Measurements from ENCODE around the gene ITPRIPL2.

- TF ChIP-seq CEBPB (IDR thresholded peaks at IDR 0.05; ENCODE audit: low read depth, low read length) = no peak
- no peak for TF ChIP-seq MXI1 (IDR thresholded peaks at IDR 0.05; ENCODE audit: borderline replicate concordance, low read depth, low read length)
- TF ChIP-seq POLR2A (IDR thresholded peaks at IDR 0.05; ENCODE audit: low read depth, low read length) = no peak
- TF ChIP-seq FOS (IDR thresholded peaks at IDR 0.05; ENCODE audit: low read depth, low read length) = no peak
- no peak for TF ChIP-seq NFE2L2 (IDR thresholded peaks at IDR 0.05; ENCODE audit: low read depth, low read length)
- no peak for TF ChIP-seq CTCF (conservative IDR thresholded peaks at IDR 0.05; ENCODE audit: low read depth, low read length)
- TF ChIP-seq ELK1 (IDR thresholded peaks at IDR 0.05; ENCODE audit: borderline replicate concordance, low read depth, low read length) = no peak
- TF ChIP-seq RAD21 (IDR thresholded peaks at IDR 0.05; ENCODE audit: low read length) = no peak
- no peak for TF ChIP-seq MAZ (IDR thresholded peaks at IDR 0.05; ENCODE audit: borderline replicate concordance, low read depth, low read length)
- TF ChIP-seq RFX5 (IDR thresholded peaks at IDR 0.05; ENCODE audit: low read depth, low read length) = no peak
- TF ChIP-seq SMC3 (IDR thresholded peaks at IDR 0.05; ENCODE audit: low read depth, low read length) = no peak
- TF ChIP-seq USF2 (IDR thresholded peaks at IDR 0.05; ENCODE audit: low read depth, low read length) = no peak
These were observed 28.9 kb upstream of the ITPRIPL2 start for GRCh38 chr16:19084879-19085278.
